Measurements from ENCODE around the gene VEPH1. TPM values are rescaled to one million over a fixed set of nuclear protein-coding genes. Genes with fewer than 3 reads are reported as not detected.
A peak's percentile ranks its signal among the peaks of the same experiment; 100 is the strongest.

Gene VEPH1
- total RNA-seq, 1 donor from 2014 or later = 10.3 TPM

- DNase-seq (ENCODE audit: low spot score) = no peak
- H3K36me3 Mint-ChIP-seq (ENCODE audit: low read depth, unreplicated experiment) = no peaks in the 10 kb centered on the region
- H3K4me3 Mint-ChIP-seq (ENCODE audit: unreplicated experiment) = no peak overlapping the region
- H3K27ac Mint-ChIP-seq (ENCODE audit: unreplicated experiment) = peak overlapping the region; percentile 0
- H3K27me3 Mint-ChIP-seq (ENCODE audit: unreplicated experiment) = no peaks in the 10 kb centered on the region
- H3K4me1 Mint-ChIP-seq (ENCODE audit: unreplicated experiment) = no peaks in the 10 kb centered on the region
- TF ChIP-seq, protein P1, sequence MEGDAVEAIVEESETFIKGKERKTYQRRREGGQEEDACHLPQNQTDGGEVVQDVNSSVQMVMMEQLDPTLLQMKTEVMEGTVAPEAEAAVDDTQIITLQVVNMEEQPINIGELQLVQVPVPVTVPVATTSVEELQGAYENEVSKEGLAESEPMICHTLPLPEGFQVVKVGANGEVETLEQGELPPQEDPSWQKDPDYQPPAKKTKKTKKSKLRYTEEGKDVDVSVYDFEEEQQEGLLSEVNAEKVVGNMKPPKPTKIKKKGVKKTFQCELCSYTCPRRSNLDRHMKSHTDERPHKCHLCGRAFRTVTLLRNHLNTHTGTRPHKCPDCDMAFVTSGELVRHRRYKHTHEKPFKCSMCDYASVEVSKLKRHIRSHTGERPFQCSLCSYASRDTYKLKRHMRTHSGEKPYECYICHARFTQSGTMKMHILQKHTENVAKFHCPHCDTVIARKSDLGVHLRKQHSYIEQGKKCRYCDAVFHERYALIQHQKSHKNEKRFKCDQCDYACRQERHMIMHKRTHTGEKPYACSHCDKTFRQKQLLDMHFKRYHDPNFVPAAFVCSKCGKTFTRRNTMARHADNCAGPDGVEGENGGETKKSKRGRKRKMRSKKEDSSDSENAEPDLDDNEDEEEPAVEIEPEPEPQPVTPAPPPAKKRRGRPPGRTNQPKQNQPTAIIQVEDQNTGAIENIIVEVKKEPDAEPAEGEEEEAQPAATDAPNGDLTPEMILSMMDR (IDR thresholded peaks at IDR 0.05; ENCODE audit: unreplicated experiment) = no peak
- no peaks in the 10 kb centered on the region for H3K9me3 Mint-ChIP-seq (ENCODE audit: unreplicated experiment)
Measured at GRCh38 chr3:157297328-157297915, 205.8 kb downstream of the VEPH1 start.

DNA sequence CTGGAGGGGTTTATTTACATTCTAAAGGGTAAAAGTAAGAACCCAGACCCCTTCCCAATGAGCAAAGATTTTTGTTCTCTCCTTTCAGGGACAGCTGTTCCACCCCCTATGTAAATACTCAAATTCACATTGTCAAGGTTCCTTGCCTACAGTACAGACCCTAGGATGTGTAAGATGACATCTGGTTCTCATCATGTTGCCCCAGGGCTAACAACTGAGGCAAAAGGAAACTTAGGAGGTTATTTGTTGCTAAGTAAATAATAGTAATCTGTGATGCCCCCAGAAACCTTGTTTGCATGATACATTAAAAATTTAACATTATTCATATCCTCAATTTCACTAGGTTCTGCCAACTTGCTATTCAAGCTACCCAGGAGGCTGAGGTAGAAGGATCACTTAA, 208.3 kb downstream of the VEPH1 start:
- H3K27me3 Mint-ChIP-seq (ENCODE audit: unreplicated experiment) = no peaks in the 10 kb centered on the region
- DNase-seq (ENCODE audit: low spot score) = no peak
- H3K27ac Mint-ChIP-seq (ENCODE audit: unreplicated experiment) = no peak overlapping the region
- H3K4me3 Mint-ChIP-seq (ENCODE audit: unreplicated experiment) = no peak overlapping the region
- H3K4me1 Mint-ChIP-seq (ENCODE audit: unreplicated experiment) = no peaks in the 10 kb centered on the region
- TF ChIP-seq, protein P1 (IDR thresholded peaks at IDR 0.05; ENCODE audit: unreplicated experiment) = no peak
- H3K36me3 Mint-ChIP-seq (ENCODE audit: low read depth, unreplicated experiment) = no peaks in the 10 kb centered on the region
- H3K9me3 Mint-ChIP-seq (ENCODE audit: unreplicated experiment) = no peaks in the 10 kb centered on the region

GRCh38 chr3:157294491-157294890, 208.7 kb downstream of the VEPH1 start:
- Mint-ChIP-seq H3K9me3 (ENCODE audit: unreplicated experiment) (no peaks in the 10 kb centered on the region), H3K27me3 (ENCODE audit: unreplicated experiment) (no peaks in the 10 kb centered on the region), H3K4me1 (ENCODE audit: unreplicated experiment) (no peaks in the 10 kb centered on the region), H3K36me3 (ENCODE audit: low read depth, unreplicated experiment) (no peaks in the 10 kb centered on the region), H3K4me3 (ENCODE audit: unreplicated experiment) (no peak overlapping the region), H3K27ac (ENCODE audit: unreplicated experiment) (no peak overlapping the region)
- TF ChIP-seq, protein P1 (IDR thresholded peaks at IDR 0.05; ENCODE audit: unreplicated experiment) = no peak
- no peak for DNase-seq (ENCODE audit: low spot score)

GRCh38 chr3:157290766-157291165, 212.4 kb downstream of the VEPH1 start:
- Mint-ChIP-seq H3K27me3 (ENCODE audit: unreplicated experiment) (no peaks in the 10 kb centered on the region), H3K27ac (ENCODE audit: unreplicated experiment) (no peak overlapping the region), H3K36me3 (ENCODE audit: low read depth, unreplicated experiment) (no peaks in the 10 kb centered on the region), H3K9me3 (ENCODE audit: unreplicated experiment) (no peaks in the 10 kb centered on the region), H3K4me3 (ENCODE audit: unreplicated experiment) (no peak overlapping the region), H3K4me1 (ENCODE audit: unreplicated experiment) (no peaks in the 10 kb centered on the region)
- DNase-seq (ENCODE audit: low spot score) = no peak
- TF ChIP-seq, protein P1 (IDR thresholded peaks at IDR 0.05; ENCODE audit: unreplicated experiment) = no peak

DNA sequence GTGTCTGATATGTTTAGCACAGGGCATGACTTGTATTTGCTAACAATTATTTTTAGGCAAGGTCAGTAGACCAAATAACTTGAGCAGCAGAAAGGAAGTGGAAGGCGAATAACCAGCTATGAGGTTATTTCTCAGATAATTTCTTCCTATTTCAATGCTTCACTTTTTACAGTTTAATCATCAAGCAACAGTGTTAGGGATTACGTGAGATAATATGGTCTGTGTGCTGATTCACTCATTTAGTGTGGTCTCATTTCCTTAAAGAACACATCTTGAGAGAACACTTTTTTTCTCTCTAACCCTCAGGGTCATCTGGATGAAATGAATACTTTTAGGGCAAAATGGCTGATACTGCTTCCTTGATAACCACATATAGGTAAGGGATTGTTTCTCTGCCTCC, 217.2 kb downstream of the VEPH1 start:
- Mint-ChIP-seq H3K27me3 (ENCODE audit: unreplicated experiment) (no peaks in the 10 kb centered on the region), H3K36me3 (ENCODE audit: low read depth, unreplicated experiment) (no peaks in the 10 kb centered on the region), H3K9me3 (ENCODE audit: unreplicated experiment) (no peaks in the 10 kb centered on the region), H3K4me3 (ENCODE audit: unreplicated experiment) (no peak overlapping the region), H3K27ac (ENCODE audit: unreplicated experiment) (no peak overlapping the region), H3K4me1 (ENCODE audit: unreplicated experiment) (peaks cover 4% of the 10 kb centered on the region)
- TF ChIP-seq, protein P1 (IDR thresholded peaks at IDR 0.05; ENCODE audit: unreplicated experiment) = no peak
- no peak for DNase-seq (ENCODE audit: low spot score)

Measured in endothelial cell (in vitro differentiated cells).